Chondrocyte (in vitro differentiated cells): ENCODE results near the gene CSNK1G1. TPM values are rescaled to one million over a fixed set of nuclear protein-coding genes. Genes with fewer than 3 reads are reported as not detected.
"Not testable (repeated sequence)": the region's sequence is repeated elsewhere in the genome, so short reads cannot be mapped to it uniquely, and the experiment has no call there.

Experiments
- DNase-seq: peaks from one replicate; pipeline ENCODE4 v3.0.0; 2021; ENCODE audit warnings: mixed read lengths, low spot score
- H3K27ac Mint-ChIP-seq: one replicate; pipeline ENCODE4 v1.8.0; 2021; ENCODE audit warnings: mild to moderate bottlenecking, moderate library complexity, mixed read lengths; ENCODE audit not compliant: unreplicated experiment
- H3K27me3 Mint-ChIP-seq: 2 replicates; pipeline ENCODE4 v1.8.0; 2021; ENCODE audit warnings: low read depth, mixed read lengths
- H3K36me3 Mint-ChIP-seq: 2 replicates; pipeline ENCODE4 v1.8.0; 2021; ENCODE audit warnings: low read depth, mixed read lengths
- H3K4me1 Mint-ChIP-seq: 2 replicates; pipeline ENCODE4 v1.8.0; 2021; ENCODE audit warnings: low read depth, mild to moderate bottlenecking, mixed read lengths
- H3K4me3 Mint-ChIP-seq: one replicate; pipeline ENCODE4 v1.8.0; 2021; ENCODE audit warnings: mild to moderate bottlenecking, moderate library complexity, mixed read lengths; ENCODE audit not compliant: unreplicated experiment
- H3K9me3 Mint-ChIP-seq: 2 replicates; pipeline ENCODE4 v1.8.0; 2021; ENCODE audit warnings: low read depth, mixed read lengths
- CTCF ChIP-seq: fragments of 200-600 bp; sonication (generic); IDR thresholded peaks from 2 replicates; pipeline ENCODE4 v1.5.0; 2021; ENCODE audit warnings: antibody characterized with exemption, mild to moderate bottlenecking, moderate library complexity
- total RNA-seq: library from RNA; stranded (reverse); gene quantifications from 3 replicates; pipeline ENCODE4 v1.2.1, GENCODE V29; 2021

The CSNK1G1 gene
- total RNA-seq, 1 donor from 2014 or later = 20.1 TPM

- H3K9me3 Mint-ChIP-seq = no peaks in the 10 kb centered on the region
- H3K36me3 Mint-ChIP-seq = peaks cover 5% of the 10 kb centered on the region
- no peak overlapping the region for H3K4me3 Mint-ChIP-seq
- no peak for DNase-seq
- no peaks in the 10 kb centered on the region for H3K27me3 Mint-ChIP-seq
- TF ChIP-seq CTCF = no peak
- peaks cover 13% of the 10 kb centered on the region for H3K4me1 Mint-ChIP-seq
- no peak overlapping the region for H3K27ac Mint-ChIP-seq
These were observed 18.2 kb downstream of the CSNK1G1 start for GRCh38 chr15:64337761-64338160.

GRCh38 chr15:64333986-64334929 lies 21.7 kb downstream of the CSNK1G1 start:
- Mint-ChIP-seq H3K27ac (peak overlapping the region; percentile 39), H3K4me3 (no peak overlapping the region), H3K36me3 (peaks cover 2% of the 10 kb centered on the region), H3K4me1 (peaks cover 6% of the 10 kb centered on the region), H3K27me3 (no peaks in the 10 kb centered on the region), H3K9me3 (no peaks in the 10 kb centered on the region)
- no peak for TF ChIP-seq CTCF
- DNase-seq = no peak

GRCh38 chr15:64333516-64333915 lies 22.5 kb downstream of the CSNK1G1 start:
- no peak for DNase-seq
- TF ChIP-seq CTCF = no peak
- peaks cover 2% of the 10 kb centered on the region for H3K36me3 Mint-ChIP-seq
- peak overlapping the region; percentile 39 for H3K27ac Mint-ChIP-seq
- H3K27me3 Mint-ChIP-seq = no peaks in the 10 kb centered on the region
- H3K9me3 Mint-ChIP-seq = no peaks in the 10 kb centered on the region
- H3K4me3 Mint-ChIP-seq = no peak overlapping the region
- peaks cover 6% of the 10 kb centered on the region for H3K4me1 Mint-ChIP-seq

- H3K9me3 Mint-ChIP-seq, H3K27ac Mint-ChIP-seq, DNase-seq, H3K4me1 Mint-ChIP-seq, H3K4me3 Mint-ChIP-seq, H3K36me3 Mint-ChIP-seq, H3K27me3 Mint-ChIP-seq: not testable (repeated sequence)
These were observed 24.3 kb downstream of the CSNK1G1 start for GRCh38 chr15:64331668-64332067.

- H3K27ac Mint-ChIP-seq, H3K9me3 Mint-ChIP-seq, H3K36me3 Mint-ChIP-seq, H3K27me3 Mint-ChIP-seq, DNase-seq, H3K4me1 Mint-ChIP-seq: not testable (repeated sequence)
- peak overlapping the region; percentile 54 for H3K4me3 Mint-ChIP-seq
These were observed 29.0 kb downstream of the CSNK1G1 start for GRCh38 chr15:64326975-64327374.

GRCh38 chr15:64326458-64326857 lies 29.5 kb downstream of the CSNK1G1 start:
- H3K36me3 Mint-ChIP-seq, H3K9me3 Mint-ChIP-seq, DNase-seq, H3K27me3 Mint-ChIP-seq, H3K4me1 Mint-ChIP-seq: not testable (repeated sequence)
- Mint-ChIP-seq H3K4me3 (peak overlapping the region; percentile 60), H3K27ac (peak overlapping the region; percentile 32)
